HCT116 (cell line): ENCODE data around the gene MAP2K1.

ENCODE experiments used
- CBX3 ChIP-seq: IDR thresholded peaks from 2 replicates; pipeline ENCODE4 v1.6.1; 2012; ENCODE audit warnings: low read depth
- CEBPB ChIP-seq: IDR thresholded peaks from 2 replicates; pipeline ENCODE4 v1.6.1; 2012; ENCODE audit warnings: low read depth
- EZH2 ChIP-seq: fragments of 200-600 bp; sonication (generic); IDR thresholded peaks from 2 replicates; pipeline ENCODE4 v1.6.1; 2017; ENCODE audit warnings: antibody characterized with exemption, mixed run types
- FOSL1 ChIP-seq: IDR thresholded peaks from 2 replicates; pipeline ENCODE4 v1.6.1; 2012; ENCODE audit warnings: low read depth
- POLR2A ChIP-seq: IDR thresholded peaks from 2 replicates; pipeline ENCODE4 v1.7.0; 2011; ENCODE audit warnings: borderline replicate concordance; ENCODE audit not compliant: insufficient read depth, insufficient read length; ENCODE audit errors: extremely low read depth
- POLR2AphosphoS5 ChIP-seq: IDR thresholded peaks from 2 replicates; pipeline ENCODE4 v1.6.1; 2011; ENCODE audit warnings: mild to moderate bottlenecking, low read depth, low read length, moderate library complexity
- ZFX ChIP-seq: fragments of 450-650 bp; IDR thresholded peaks from 2 replicates; pipeline ENCODE4 v1.6.1; 2017
- TF ChIP-seq, protein P1 (sequence below), 3 experiments: fragments of 200-600 bp in 1 of 3; sonication (generic) in 1 of 3; IDR thresholded peaks in 2 of 3; conservative IDR thresholded peaks in 1 of 3; 2 replicates each; pipeline ENCODE4 v1.5.1; 2012 to 2017; ENCODE audit warnings: low read depth in 2 of 3, low read length in 2 of 3, antibody characterized with exemption in 1 of 3, borderline replicate concordance in 1 of 3, control low read depth in 1 of 3, mild to moderate bottlenecking in 1 of 3, mixed read lengths in 1 of 3, mixed run types in 1 of 3, moderate library complexity in 1 of 3; ENCODE audit not compliant: insufficient read depth in 1 of 3
- TF ChIP-seq, protein P2 (sequence below): IDR thresholded peaks from 2 replicates; pipeline ENCODE4 v1.6.1; 2012; ENCODE audit warnings: low read depth
- TF ChIP-seq, protein P3 (sequence below): IDR thresholded peaks from 2 replicates; pipeline ENCODE4 v1.6.1; 2012

DNA sequence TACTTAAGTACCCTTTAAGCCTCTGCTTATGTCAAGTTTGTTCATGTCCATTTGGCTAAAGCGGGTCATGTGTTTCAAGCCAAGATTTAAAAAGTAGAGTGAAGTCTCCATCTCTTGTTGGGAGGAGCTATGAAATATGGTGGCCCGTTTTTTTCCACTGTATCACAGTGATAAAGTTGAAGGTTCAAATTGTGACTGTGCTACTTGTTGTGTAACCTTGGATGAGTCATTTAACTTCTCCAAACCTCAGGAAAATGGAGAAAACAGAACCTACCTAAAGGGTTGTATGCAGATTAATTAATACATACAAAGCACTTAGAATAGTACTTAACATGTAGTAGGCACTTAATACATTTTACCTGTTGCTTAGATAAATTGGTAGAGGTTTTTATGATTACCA, 67.4 kb downstream of the MAP2K1 start:
- TF ChIP-seq CBX3 (no peak), POLR2AphosphoS5 (no peak), POLR2A (no peak), EZH2 (no peak), ZFX (no peak), CEBPB (no peak), FOSL1 (no peak)
- TF ChIP-seq, protein P1, sequence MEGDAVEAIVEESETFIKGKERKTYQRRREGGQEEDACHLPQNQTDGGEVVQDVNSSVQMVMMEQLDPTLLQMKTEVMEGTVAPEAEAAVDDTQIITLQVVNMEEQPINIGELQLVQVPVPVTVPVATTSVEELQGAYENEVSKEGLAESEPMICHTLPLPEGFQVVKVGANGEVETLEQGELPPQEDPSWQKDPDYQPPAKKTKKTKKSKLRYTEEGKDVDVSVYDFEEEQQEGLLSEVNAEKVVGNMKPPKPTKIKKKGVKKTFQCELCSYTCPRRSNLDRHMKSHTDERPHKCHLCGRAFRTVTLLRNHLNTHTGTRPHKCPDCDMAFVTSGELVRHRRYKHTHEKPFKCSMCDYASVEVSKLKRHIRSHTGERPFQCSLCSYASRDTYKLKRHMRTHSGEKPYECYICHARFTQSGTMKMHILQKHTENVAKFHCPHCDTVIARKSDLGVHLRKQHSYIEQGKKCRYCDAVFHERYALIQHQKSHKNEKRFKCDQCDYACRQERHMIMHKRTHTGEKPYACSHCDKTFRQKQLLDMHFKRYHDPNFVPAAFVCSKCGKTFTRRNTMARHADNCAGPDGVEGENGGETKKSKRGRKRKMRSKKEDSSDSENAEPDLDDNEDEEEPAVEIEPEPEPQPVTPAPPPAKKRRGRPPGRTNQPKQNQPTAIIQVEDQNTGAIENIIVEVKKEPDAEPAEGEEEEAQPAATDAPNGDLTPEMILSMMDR (IDR thresholded peaks at IDR 0.05 in 2 of 3, conservative IDR thresholded peaks at IDR 0.05 in 1 of 3; ENCODE audit: borderline replicate concordance in 1 of 3, insufficient read depth in 1 of 3, low read depth in 2 of 3, low read length in 2 of 3) = no peak
- TF ChIP-seq, protein P2, sequence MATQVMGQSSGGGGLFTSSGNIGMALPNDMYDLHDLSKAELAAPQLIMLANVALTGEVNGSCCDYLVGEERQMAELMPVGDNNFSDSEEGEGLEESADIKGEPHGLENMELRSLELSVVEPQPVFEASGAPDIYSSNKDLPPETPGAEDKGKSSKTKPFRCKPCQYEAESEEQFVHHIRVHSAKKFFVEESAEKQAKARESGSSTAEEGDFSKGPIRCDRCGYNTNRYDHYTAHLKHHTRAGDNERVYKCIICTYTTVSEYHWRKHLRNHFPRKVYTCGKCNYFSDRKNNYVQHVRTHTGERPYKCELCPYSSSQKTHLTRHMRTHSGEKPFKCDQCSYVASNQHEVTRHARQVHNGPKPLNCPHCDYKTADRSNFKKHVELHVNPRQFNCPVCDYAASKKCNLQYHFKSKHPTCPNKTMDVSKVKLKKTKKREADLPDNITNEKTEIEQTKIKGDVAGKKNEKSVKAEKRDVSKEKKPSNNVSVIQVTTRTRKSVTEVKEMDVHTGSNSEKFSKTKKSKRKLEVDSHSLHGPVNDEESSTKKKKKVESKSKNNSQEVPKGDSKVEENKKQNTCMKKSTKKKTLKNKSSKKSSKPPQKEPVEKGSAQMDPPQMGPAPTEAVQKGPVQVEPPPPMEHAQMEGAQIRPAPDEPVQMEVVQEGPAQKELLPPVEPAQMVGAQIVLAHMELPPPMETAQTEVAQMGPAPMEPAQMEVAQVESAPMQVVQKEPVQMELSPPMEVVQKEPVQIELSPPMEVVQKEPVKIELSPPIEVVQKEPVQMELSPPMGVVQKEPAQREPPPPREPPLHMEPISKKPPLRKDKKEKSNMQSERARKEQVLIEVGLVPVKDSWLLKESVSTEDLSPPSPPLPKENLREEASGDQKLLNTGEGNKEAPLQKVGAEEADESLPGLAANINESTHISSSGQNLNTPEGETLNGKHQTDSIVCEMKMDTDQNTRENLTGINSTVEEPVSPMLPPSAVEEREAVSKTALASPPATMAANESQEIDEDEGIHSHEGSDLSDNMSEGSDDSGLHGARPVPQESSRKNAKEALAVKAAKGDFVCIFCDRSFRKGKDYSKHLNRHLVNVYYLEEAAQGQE = no peak
- TF ChIP-seq, protein P3, sequence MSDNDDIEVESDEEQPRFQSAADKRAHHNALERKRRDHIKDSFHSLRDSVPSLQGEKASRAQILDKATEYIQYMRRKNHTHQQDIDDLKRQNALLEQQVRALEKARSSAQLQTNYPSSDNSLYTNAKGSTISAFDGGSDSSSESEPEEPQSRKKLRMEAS = no peak
